Vagina (tissue), 2 donors: ENCODE data around the gene MRGPRE.

Experiments
- CTCF ChIP-seq, 3 experiments: fragments of 450-650 bp in 2 of 3; fragments of 200-600 bp in 1 of 3; sonication (generic) in 1 of 3; IDR thresholded peaks; one replicate each; pipeline ENCODE4 v1.5.1; 2017 to 2019; ENCODE audit warnings: antibody characterized with exemption in 3 of 3, mild to moderate bottlenecking in 2 of 3, moderate library complexity in 2 of 3
- POLR2A ChIP-seq, 2 donors: fragments of 450-650 bp; IDR thresholded peaks; one replicate each; pipeline ENCODE4 v1.6.1; 2017; ENCODE audit warnings: antibody characterized with exemption in 2 of 2, mild to moderate bottlenecking in 2 of 2, moderate library complexity in 2 of 2

- TF ChIP-seq POLR2A (IDR thresholded peaks at IDR 0.05) (no peak), CTCF (IDR thresholded peaks at IDR 0.05) (no peak)
Measured at GRCh38 chr11:3226846-3227567, 5.2 kb downstream of the MRGPRE start.
